H1 (cell line): Measurements from ENCODE around the gene DYSF. TPM values are rescaled to one million over a fixed set of nuclear protein-coding genes. Genes with fewer than 3 reads are reported as not detected.

Experiments
- FOSL1 ChIP-seq: IDR thresholded peaks from 2 replicates; pipeline ENCODE4 v1.6.1; 2011; ENCODE audit warnings: mild to moderate bottlenecking, low read depth, low read length, moderate library complexity; ENCODE audit not compliant: insufficient read depth
- KDM5A ChIP-seq: fragments of 200-600 bp; IDR thresholded peaks from 2 replicates; pipeline ENCODE4 v1.7.1; 2012; ENCODE audit warnings: mild to moderate bottlenecking, low read length, inconsistent platforms, mixed read lengths
- RAD21 ChIP-seq, 2 experiments: IDR thresholded peaks in 1 of 2; conservative IDR thresholded peaks in 1 of 2; 2 replicates each; pipeline ENCODE4 v1.6.1; 2011; ENCODE audit warnings: low read depth in 2 of 2, low read length in 2 of 2, improper control_type of control experiment in 1 of 2, inconsistent platforms in 1 of 2, mild to moderate bottlenecking in 1 of 2, moderate library complexity in 1 of 2
- RBBP5 ChIP-seq: IDR thresholded peaks from 2 replicates; pipeline ENCODE4 v1.7.1; 2012; ENCODE audit warnings: low read depth, mild to moderate bottlenecking, inconsistent platforms, low read length, moderate library complexity, borderline replicate concordance
- polyA plus RNA-seq, 7 experiments: library from polyadenylated mRNA; depleted of rRNA in 3 of 7; stranded (reverse) in 5 of 7; unstranded in 2 of 7; fragments of >200 nt in 5 of 7; fragments of 200-250 nt in 2 of 7; gene quantifications; 1 replicate in 5 of 7; 2 replicates in 1 of 7; 4 replicates in 1 of 7; pipeline versions ENCODE4 v1.2.1 to v1.2.3, GENCODE V29; 2011 to 2013; ENCODE audit warnings: missing spikeins in 2 of 7, mixed read lengths in 2 of 7
- total RNA-seq: library from RNA; stranded (reverse); fragmentation: NEBNext Ultra II Directional; extraction: Animal tissue kit (Norgen Biotek cat#: 25700); gene quantifications from 2 replicates; pipeline ENCODE4 v1.2.1, GENCODE V29; 2021
- TF ChIP-seq, protein P1 (sequence below): fragments of 300-600 bp; sonication (generic); IDR thresholded peaks from 2 replicates; pipeline ENCODE4 v1.7.1; 2012; ENCODE audit warnings: low read length, moderate library complexity, mild to moderate bottlenecking, inconsistent platforms; ENCODE audit not compliant: insufficient replicate concordance

The DYSF gene
- total and polyA plus RNA-seq, 2 of the 8 experiments (the other 6 are each of a cell fraction or from before 2014, with no cell fraction given), result 5.8 to 7.1 TPM

DNA sequence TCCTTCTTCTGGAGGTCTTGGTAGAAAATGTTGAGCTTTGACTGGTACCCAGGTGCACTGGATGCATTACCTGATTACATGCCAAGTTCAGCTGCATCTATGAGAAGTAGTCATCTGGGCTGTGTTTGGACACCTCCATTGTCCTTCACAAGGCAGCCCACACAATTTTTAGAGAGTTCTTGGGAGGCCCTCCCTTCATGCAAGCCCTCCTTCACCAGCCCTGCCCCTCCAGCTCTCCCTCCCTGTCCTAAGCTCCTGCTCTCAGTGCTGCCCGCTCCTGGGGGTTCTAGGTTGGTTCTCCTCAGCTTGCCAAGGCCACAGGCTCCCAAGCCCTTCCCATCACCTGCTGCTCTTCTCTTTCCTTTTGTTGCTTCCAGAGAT lies 148.7 kb downstream of the DYSF start (continued):
- TF ChIP-seq FOSL1 (no peak), RBBP5 (no peak), KDM5A (no peak), RAD21 (IDR thresholded peaks at IDR 0.05 in 1 of 2, conservative IDR thresholded peaks at IDR 0.05 in 1 of 2; ENCODE audit: low read depth in 2 of 2, low read length in 2 of 2) (no peak)
- TF ChIP-seq, protein P1, sequence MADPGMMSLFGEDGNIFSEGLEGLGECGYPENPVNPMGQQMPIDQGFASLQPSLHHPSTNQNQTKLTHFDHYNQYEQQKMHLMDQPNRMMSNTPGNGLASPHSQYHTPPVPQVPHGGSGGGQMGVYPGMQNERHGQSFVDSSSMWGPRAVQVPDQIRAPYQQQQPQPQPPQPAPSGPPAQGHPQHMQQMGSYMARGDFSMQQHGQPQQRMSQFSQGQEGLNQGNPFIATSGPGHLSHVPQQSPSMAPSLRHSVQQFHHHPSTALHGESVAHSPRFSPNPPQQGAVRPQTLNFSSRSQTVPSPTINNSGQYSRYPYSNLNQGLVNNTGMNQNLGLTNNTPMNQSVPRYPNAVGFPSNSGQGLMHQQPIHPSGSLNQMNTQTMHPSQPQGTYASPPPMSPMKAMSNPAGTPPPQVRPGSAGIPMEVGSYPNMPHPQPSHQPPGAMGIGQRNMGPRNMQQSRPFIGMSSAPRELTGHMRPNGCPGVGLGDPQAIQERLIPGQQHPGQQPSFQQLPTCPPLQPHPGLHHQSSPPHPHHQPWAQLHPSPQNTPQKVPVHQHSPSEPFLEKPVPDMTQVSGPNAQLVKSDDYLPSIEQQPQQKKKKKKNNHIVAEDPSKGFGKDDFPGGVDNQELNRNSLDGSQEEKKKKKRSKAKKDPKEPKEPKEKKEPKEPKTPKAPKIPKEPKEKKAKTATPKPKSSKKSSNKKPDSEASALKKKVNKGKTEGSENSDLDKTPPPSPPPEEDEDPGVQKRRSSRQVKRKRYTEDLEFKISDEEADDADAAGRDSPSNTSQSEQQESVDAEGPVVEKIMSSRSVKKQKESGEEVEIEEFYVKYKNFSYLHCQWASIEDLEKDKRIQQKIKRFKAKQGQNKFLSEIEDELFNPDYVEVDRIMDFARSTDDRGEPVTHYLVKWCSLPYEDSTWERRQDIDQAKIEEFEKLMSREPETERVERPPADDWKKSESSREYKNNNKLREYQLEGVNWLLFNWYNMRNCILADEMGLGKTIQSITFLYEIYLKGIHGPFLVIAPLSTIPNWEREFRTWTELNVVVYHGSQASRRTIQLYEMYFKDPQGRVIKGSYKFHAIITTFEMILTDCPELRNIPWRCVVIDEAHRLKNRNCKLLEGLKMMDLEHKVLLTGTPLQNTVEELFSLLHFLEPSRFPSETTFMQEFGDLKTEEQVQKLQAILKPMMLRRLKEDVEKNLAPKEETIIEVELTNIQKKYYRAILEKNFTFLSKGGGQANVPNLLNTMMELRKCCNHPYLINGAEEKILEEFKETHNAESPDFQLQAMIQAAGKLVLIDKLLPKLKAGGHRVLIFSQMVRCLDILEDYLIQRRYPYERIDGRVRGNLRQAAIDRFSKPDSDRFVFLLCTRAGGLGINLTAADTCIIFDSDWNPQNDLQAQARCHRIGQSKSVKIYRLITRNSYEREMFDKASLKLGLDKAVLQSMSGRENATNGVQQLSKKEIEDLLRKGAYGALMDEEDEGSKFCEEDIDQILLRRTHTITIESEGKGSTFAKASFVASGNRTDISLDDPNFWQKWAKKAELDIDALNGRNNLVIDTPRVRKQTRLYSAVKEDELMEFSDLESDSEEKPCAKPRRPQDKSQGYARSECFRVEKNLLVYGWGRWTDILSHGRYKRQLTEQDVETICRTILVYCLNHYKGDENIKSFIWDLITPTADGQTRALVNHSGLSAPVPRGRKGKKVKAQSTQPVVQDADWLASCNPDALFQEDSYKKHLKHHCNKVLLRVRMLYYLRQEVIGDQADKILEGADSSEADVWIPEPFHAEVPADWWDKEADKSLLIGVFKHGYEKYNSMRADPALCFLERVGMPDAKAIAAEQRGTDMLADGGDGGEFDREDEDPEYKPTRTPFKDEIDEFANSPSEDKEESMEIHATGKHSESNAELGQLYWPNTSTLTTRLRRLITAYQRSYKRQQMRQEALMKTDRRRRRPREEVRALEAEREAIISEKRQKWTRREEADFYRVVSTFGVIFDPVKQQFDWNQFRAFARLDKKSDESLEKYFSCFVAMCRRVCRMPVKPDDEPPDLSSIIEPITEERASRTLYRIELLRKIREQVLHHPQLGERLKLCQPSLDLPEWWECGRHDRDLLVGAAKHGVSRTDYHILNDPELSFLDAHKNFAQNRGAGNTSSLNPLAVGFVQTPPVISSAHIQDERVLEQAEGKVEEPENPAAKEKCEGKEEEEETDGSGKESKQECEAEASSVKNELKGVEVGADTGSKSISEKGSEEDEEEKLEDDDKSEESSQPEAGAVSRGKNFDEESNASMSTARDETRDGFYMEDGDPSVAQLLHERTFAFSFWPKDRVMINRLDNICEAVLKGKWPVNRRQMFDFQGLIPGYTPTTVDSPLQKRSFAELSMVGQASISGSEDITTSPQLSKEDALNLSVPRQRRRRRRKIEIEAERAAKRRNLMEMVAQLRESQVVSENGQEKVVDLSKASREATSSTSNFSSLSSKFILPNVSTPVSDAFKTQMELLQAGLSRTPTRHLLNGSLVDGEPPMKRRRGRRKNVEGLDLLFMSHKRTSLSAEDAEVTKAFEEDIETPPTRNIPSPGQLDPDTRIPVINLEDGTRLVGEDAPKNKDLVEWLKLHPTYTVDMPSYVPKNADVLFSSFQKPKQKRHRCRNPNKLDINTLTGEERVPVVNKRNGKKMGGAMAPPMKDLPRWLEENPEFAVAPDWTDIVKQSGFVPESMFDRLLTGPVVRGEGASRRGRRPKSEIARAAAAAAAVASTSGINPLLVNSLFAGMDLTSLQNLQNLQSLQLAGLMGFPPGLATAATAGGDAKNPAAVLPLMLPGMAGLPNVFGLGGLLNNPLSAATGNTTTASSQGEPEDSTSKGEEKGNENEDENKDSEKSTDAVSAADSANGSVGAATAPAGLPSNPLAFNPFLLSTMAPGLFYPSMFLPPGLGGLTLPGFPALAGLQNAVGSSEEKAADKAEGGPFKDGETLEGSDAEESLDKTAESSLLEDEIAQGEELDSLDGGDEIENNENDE, result no peak
